ENCODE results near the gene ODAD3.
"Not testable (repeated sequence)": the region's sequence is repeated elsewhere in the genome, so short reads cannot be mapped to it uniquely, and the experiment has no call there.

Gene ODAD3

DNA sequence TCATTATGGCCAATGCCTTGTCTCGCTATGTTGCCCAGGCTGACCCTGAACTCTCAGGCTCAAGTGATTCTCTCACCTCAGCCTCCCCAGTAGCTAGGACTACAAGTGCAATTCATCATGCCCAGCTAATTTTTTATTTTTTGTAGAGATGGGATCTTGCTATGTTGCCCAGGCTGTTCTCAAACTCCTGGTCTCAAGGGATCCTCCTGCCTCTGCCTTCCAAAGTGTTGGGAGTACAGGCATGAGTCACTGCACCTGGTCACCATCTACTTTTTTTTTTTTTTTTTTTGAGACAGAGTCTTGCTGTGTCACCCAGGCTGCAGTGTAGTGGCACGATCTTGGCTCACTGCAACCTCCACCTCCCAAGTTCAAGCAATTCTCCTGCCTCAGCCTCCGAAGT, 40.4 kb upstream of the ODAD3 start:
- H3K4me1 ChIP-seq (ENCODE audit: control insufficient read depth, insufficient read depth, low read length); H3K9me3 ChIP-seq (ENCODE audit: control insufficient read depth, insufficient read depth, low read length); H3K9ac ChIP-seq (ENCODE audit: low read depth, low read length); H3K27me3 ChIP-seq (ENCODE audit: control insufficient read depth, insufficient read depth, low read length); H3K36me3 ChIP-seq (ENCODE audit: control insufficient read depth, insufficient read depth, low read length); H3K4me3 ChIP-seq (ENCODE audit: low read depth, low read length): not testable (repeated sequence)

DNA sequence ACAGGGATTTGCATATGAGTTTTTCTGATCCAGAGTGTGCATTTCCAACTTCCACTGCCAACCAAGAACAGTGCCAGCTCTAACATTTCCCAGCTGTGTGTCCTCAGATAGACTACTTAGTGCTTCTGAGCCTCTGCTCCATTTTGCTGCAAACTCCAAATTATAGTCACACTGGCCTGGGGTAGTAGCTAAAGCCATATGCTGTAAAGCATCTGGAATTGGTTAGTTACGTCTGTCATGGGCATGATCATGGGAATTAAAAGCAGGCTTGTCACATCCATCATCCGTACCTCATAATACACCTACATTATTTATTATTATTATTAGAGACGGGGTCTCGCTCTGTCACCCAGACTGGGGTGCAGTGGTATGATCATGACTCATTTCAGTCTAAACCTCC, 38.8 kb upstream of the ODAD3 start:
- H3K36me3 ChIP-seq (ENCODE audit: control insufficient read depth, insufficient read depth, low read length) = no peaks in the 10 kb centered on the region
- no peak overlapping the region for H3K4me3 ChIP-seq (ENCODE audit: low read depth, low read length)
- no peak overlapping the region for H3K9ac ChIP-seq (ENCODE audit: low read depth, low read length)
- H3K4me1 ChIP-seq (ENCODE audit: control insufficient read depth, insufficient read depth, low read length) = no peaks in the 10 kb centered on the region
- H3K9me3 ChIP-seq (ENCODE audit: control insufficient read depth, insufficient read depth, low read length) = no peaks in the 10 kb centered on the region
- H3K27me3 ChIP-seq (ENCODE audit: control insufficient read depth, insufficient read depth, low read length) = peaks cover 3% of the 10 kb centered on the region

DNA sequence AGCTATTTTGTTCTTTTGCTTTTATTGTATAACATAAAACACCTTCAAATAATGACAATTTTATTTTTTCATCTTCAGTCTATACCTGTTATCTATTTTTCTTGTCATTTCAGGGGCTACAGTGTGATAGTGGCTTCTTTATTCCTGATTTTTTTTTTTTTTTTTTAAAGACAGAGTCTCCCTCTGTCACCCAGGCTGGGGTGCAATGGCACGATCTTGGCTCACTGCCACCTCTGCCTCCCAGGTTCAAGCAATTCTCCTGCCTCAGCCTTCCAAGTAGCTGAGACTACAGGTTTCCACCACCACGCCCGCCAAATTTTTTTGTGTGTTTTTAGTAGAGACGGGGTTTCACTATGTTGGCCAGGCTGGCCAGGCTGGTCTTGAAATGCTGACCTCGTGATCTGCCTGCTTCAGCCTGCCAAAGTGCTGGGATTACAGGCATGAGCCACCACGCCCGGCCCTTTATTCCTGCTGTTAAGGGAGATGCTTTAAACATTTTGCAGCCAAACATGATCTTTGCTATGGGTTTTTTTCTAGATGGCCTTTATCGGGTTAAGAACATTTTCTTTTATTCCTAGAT, 33.4 kb upstream of the ODAD3 start:
- H3K4me1 ChIP-seq (ENCODE audit: control insufficient read depth, insufficient read depth, low read length); H3K9me3 ChIP-seq (ENCODE audit: control insufficient read depth, insufficient read depth, low read length); H3K9ac ChIP-seq (ENCODE audit: low read depth, low read length); H3K27me3 ChIP-seq (ENCODE audit: control insufficient read depth, insufficient read depth, low read length); H3K36me3 ChIP-seq (ENCODE audit: control insufficient read depth, insufficient read depth, low read length); H3K4me3 ChIP-seq (ENCODE audit: low read depth, low read length): not testable (repeated sequence)

GRCh38 chr19:11465600-11465999, 30.7 kb upstream of the ODAD3 start:
- H3K9me3 ChIP-seq (ENCODE audit: control insufficient read depth, insufficient read depth, low read length) = no peaks in the 10 kb centered on the region
- H3K4me3 ChIP-seq (ENCODE audit: low read depth, low read length) = no peak overlapping the region
- peaks cover 6% of the 10 kb centered on the region for H3K4me1 ChIP-seq (ENCODE audit: control insufficient read depth, insufficient read depth, low read length)
- H3K27me3 ChIP-seq (ENCODE audit: control insufficient read depth, insufficient read depth, low read length) = no peaks in the 10 kb centered on the region
- no peak overlapping the region for H3K9ac ChIP-seq (ENCODE audit: low read depth, low read length)
- no peaks in the 10 kb centered on the region for H3K36me3 ChIP-seq (ENCODE audit: control insufficient read depth, insufficient read depth, low read length)

DNA sequence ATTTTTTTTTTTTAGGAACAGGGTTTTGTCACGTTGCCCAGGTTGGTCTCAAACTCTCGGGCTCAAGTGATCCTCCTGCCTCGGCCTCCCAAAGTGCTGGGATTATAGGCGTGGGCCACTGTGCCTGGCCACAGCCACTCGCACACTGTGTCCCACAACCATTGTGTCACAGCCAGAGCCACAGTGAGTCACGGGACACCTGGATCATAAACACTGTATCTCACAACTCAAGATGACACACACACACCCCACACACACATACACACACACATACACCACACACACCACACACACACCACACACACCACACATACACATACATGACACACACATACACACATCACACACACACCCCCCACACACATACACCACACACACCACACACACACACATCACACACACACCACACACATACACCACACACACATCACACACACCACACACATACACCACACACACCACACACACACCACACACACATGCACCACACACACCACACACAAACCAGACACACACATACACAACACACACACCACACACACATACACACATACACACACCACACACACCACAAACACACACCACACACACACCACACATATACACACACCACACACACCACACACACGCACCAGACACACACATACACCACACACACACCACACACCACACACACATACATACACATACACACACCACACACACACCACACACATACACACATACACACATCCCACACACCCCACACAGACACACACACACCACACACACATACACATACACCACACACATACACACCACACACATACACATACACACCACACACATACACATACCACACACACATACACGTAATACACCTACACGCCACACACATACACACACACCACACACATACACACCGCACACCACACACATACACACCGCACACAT, 29.7 kb upstream of the ODAD3 start:
- Histone ChIP-seq H3K4me1 (ENCODE audit: control insufficient read depth, insufficient read depth, low read length) (peaks cover 6% of the 10 kb centered on the region), H3K27me3 (ENCODE audit: control insufficient read depth, insufficient read depth, low read length) (no peaks in the 10 kb centered on the region), H3K4me3 (ENCODE audit: low read depth, low read length) (no peak overlapping the region), H3K9ac (ENCODE audit: low read depth, low read length) (no peak overlapping the region), H3K9me3 (ENCODE audit: control insufficient read depth, insufficient read depth, low read length) (no peaks in the 10 kb centered on the region), H3K36me3 (ENCODE audit: control insufficient read depth, insufficient read depth, low read length) (no peaks in the 10 kb centered on the region)

- no peaks in the 10 kb centered on the region for H3K27me3 ChIP-seq (ENCODE audit: control insufficient read depth, insufficient read depth, low read length)
- H3K4me3 ChIP-seq (ENCODE audit: low read depth, low read length) = no peak overlapping the region
- H3K36me3 ChIP-seq (ENCODE audit: control insufficient read depth, insufficient read depth, low read length) = no peaks in the 10 kb centered on the region
- no peaks in the 10 kb centered on the region for H3K9me3 ChIP-seq (ENCODE audit: control insufficient read depth, insufficient read depth, low read length)
- no peak overlapping the region for H3K9ac ChIP-seq (ENCODE audit: low read depth, low read length)
- peaks cover 6% of the 10 kb centered on the region for H3K4me1 ChIP-seq (ENCODE audit: control insufficient read depth, insufficient read depth, low read length)
Measured at GRCh38 chr19:11463391-11463790, 28.5 kb upstream of the ODAD3 start.

- Histone ChIP-seq H3K4me1 (ENCODE audit: control insufficient read depth, insufficient read depth, low read length) (peaks cover 11% of the 10 kb centered on the region), H3K4me3 (ENCODE audit: low read depth, low read length) (no peak overlapping the region), H3K9ac (ENCODE audit: low read depth, low read length) (no peak overlapping the region), H3K36me3 (ENCODE audit: control insufficient read depth, insufficient read depth, low read length) (no peaks in the 10 kb centered on the region), H3K27me3 (ENCODE audit: control insufficient read depth, insufficient read depth, low read length) (no peaks in the 10 kb centered on the region), H3K9me3 (ENCODE audit: control insufficient read depth, insufficient read depth, low read length) (no peaks in the 10 kb centered on the region)
Measured at GRCh38 chr19:11461453-11461852, 26.5 kb upstream of the ODAD3 start.

DNA sequence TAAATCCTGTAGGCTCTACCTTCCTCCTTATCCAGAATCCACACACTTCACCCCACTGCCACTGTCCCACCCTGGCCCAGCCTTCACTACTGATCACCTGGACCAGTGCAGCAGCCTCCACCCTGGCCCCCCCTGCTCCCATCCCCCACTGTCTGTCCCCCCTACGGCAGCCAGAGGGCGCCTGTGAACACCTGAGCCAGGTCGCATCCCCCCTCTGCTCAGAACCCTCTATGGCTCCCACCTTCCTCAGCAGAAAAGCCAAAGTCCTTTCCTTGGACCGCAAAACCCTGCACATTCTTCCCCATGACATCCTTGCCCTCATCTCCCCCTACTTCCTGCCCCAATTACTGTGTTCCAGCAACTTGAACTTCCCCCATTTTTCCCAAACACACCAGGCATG, 25.3 kb upstream of the ODAD3 start:
- peaks cover 8% of the 10 kb centered on the region for H3K4me1 ChIP-seq (ENCODE audit: control insufficient read depth, insufficient read depth, low read length)
- no peak overlapping the region for H3K9ac ChIP-seq (ENCODE audit: low read depth, low read length)
- H3K9me3 ChIP-seq (ENCODE audit: control insufficient read depth, insufficient read depth, low read length) = no peaks in the 10 kb centered on the region
- H3K36me3 ChIP-seq (ENCODE audit: control insufficient read depth, insufficient read depth, low read length) = no peaks in the 10 kb centered on the region
- H3K27me3 ChIP-seq (ENCODE audit: control insufficient read depth, insufficient read depth, low read length) = no peaks in the 10 kb centered on the region
- H3K4me3 ChIP-seq (ENCODE audit: low read depth, low read length) = no peak overlapping the region

GRCh38 chr19:11458912-11459311, 24.0 kb upstream of the ODAD3 start:
- H3K4me1 ChIP-seq (ENCODE audit: control insufficient read depth, insufficient read depth, low read length) = not testable (repeated sequence)

DNA sequence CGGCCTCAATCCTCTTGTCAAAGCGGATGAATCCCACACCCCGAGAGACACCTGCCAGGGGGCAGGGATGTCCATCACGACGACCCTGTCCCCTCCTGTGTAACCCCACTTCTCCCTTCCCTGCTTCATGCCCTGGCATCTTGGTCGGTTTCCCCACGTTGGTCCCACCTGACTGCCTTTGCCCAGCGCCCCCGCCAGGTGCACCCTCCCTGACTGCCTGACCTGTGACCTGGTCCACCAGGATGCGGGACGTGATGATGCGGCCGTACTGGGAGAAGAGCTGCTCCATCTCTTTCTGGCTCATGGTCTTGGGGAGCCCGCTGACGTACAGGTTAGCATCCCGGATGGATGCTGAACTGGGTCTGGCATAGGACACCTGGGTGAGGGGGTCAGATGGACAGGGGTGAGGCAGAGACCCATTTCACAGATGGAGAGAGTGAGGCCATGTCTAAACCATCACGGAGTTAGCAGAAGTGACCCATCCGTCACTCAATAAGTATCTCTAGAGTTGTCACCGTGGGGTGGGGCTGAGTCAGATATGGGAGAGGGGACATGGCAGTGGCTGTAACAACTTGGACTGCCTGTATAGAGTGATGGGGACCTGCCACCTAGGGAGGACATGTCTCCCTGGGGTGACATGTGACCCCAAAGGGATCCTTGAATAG, 23.4 kb upstream of the ODAD3 start:
- Histone ChIP-seq H3K9ac (ENCODE audit: low read depth, low read length) (no peak overlapping the region), H3K4me1 (ENCODE audit: control insufficient read depth, insufficient read depth, low read length) (peaks cover 5% of the 10 kb centered on the region), H3K9me3 (ENCODE audit: control insufficient read depth, insufficient read depth, low read length) (no peaks in the 10 kb centered on the region), H3K36me3 (ENCODE audit: control insufficient read depth, insufficient read depth, low read length) (no peaks in the 10 kb centered on the region), H3K4me3 (ENCODE audit: low read depth, low read length) (no peak overlapping the region), H3K27me3 (ENCODE audit: control insufficient read depth, insufficient read depth, low read length) (no peaks in the 10 kb centered on the region)

More at GRCh38 chr19:11458912-11459311, 24.0 kb upstream of the ODAD3 start:
- H3K9me3 ChIP-seq (ENCODE audit: control insufficient read depth, insufficient read depth, low read length); H3K4me3 ChIP-seq (ENCODE audit: low read depth, low read length); H3K27me3 ChIP-seq (ENCODE audit: control insufficient read depth, insufficient read depth, low read length); H3K9ac ChIP-seq (ENCODE audit: low read depth, low read length); H3K36me3 ChIP-seq (ENCODE audit: control insufficient read depth, insufficient read depth, low read length): not testable (repeated sequence)

- H3K4me1 ChIP-seq (ENCODE audit: control insufficient read depth, insufficient read depth, low read length) = peaks cover 5% of the 10 kb centered on the region
- H3K36me3 ChIP-seq (ENCODE audit: control insufficient read depth, insufficient read depth, low read length) = no peaks in the 10 kb centered on the region
- no peak overlapping the region for H3K9ac ChIP-seq (ENCODE audit: low read depth, low read length)
- H3K4me3 ChIP-seq (ENCODE audit: low read depth, low read length) = no peak overlapping the region
- H3K27me3 ChIP-seq (ENCODE audit: control insufficient read depth, insufficient read depth, low read length) = no peaks in the 10 kb centered on the region
- no peaks in the 10 kb centered on the region for H3K9me3 ChIP-seq (ENCODE audit: control insufficient read depth, insufficient read depth, low read length)
Measured at GRCh38 chr19:11457831-11458230, 22.9 kb upstream of the ODAD3 start.

- Histone ChIP-seq H3K27me3 (ENCODE audit: control insufficient read depth, insufficient read depth, low read length) (no peaks in the 10 kb centered on the region), H3K4me3 (ENCODE audit: low read depth, low read length) (no peak overlapping the region), H3K9me3 (ENCODE audit: control insufficient read depth, insufficient read depth, low read length) (no peaks in the 10 kb centered on the region), H3K36me3 (ENCODE audit: control insufficient read depth, insufficient read depth, low read length) (no peaks in the 10 kb centered on the region), H3K9ac (ENCODE audit: low read depth, low read length) (no peak overlapping the region), H3K4me1 (ENCODE audit: control insufficient read depth, insufficient read depth, low read length) (peaks cover 5% of the 10 kb centered on the region)
Measured at GRCh38 chr19:11457115-11457514, 22.2 kb upstream of the ODAD3 start.

Data from iPS-15b (cell line).